Loucy (cell line): Measurements from ENCODE around the gene AMDHD1.

ENCODE experiments used
- EZH2phosphoT487 ChIP-seq: fragments of 200-600 bp; IDR thresholded peaks from 2 replicates; pipeline ENCODE4 v1.6.1; 2018; ENCODE audit warnings: antibody characterized with exemption, mild to moderate bottlenecking, moderate library complexity, borderline replicate concordance
- TF ChIP-seq, protein P1 (sequence below): fragments of 200-600 bp; sonication (generic); conservative IDR thresholded peaks from 2 replicates; pipeline ENCODE4 v1.5.1; 2014; ENCODE audit warnings: mild to moderate bottlenecking, antibody characterized with exemption, low read length

- no peak for TF ChIP-seq EZH2phosphoT487
- TF ChIP-seq, protein P1, sequence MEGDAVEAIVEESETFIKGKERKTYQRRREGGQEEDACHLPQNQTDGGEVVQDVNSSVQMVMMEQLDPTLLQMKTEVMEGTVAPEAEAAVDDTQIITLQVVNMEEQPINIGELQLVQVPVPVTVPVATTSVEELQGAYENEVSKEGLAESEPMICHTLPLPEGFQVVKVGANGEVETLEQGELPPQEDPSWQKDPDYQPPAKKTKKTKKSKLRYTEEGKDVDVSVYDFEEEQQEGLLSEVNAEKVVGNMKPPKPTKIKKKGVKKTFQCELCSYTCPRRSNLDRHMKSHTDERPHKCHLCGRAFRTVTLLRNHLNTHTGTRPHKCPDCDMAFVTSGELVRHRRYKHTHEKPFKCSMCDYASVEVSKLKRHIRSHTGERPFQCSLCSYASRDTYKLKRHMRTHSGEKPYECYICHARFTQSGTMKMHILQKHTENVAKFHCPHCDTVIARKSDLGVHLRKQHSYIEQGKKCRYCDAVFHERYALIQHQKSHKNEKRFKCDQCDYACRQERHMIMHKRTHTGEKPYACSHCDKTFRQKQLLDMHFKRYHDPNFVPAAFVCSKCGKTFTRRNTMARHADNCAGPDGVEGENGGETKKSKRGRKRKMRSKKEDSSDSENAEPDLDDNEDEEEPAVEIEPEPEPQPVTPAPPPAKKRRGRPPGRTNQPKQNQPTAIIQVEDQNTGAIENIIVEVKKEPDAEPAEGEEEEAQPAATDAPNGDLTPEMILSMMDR, result no peak
These were observed 54.9 kb downstream of the AMDHD1 start for GRCh38 chr12:95997911-95998510.
